IMR-90 (cell line): Measurements from ENCODE around the gene PTRHD1. TPM values are rescaled to one million over a fixed set of nuclear protein-coding genes. Genes with fewer than 3 reads are reported as not detected.

Source experiments
- ATAC-seq: fragments of 200-7000 bp; cut with Tn5 transposase; 2 replicates; pipeline ENCODE4 v1.9.1; 2020; ENCODE audit warnings: low read depth, mild to moderate bottlenecking, moderate library complexity
- BruUV-seq: library from RNA; stranded (reverse); fragments of 400-500 nt; replicated peaks from 2 replicates; lab custom pipeline; 2021; lab: Mats Ljungman, UMichigan
- CTCF ChIA-PET: fragments of 300-600 bp; formaldehyde crosslinking; extraction: SDS; loops from one replicate; lab custom pipeline; 2021; ENCODE audit warnings: antibody characterized with exemption; lab: Yijun Ruan, JAX
- POLR2A ChIA-PET: fragments of 300-600 bp; sonication (Branson Sonifier 250); formaldehyde crosslinking; loops from one replicate; lab custom pipeline; 2022; ENCODE audit warnings: antibody characterized with exemption; ENCODE audit not compliant: unreplicated experiment; lab: Charles Lee
- DNase-seq: peaks from one replicate; pipeline ENCODE4 v3.0.0; 2013
- H2AFZ ChIP-seq: replicated peaks from 2 replicates; pipeline ENCODE3; 2013; ENCODE audit warnings: low read length, mild to moderate bottlenecking; ENCODE audit not compliant: poor library complexity
- H2AK5ac ChIP-seq: 2 replicates; pipeline ENCODE4 v1.6.1; 2013; ENCODE audit warnings: low read depth, low read length, inconsistent platforms
- H2AK9ac ChIP-seq: replicated peaks from 2 replicates; pipeline ENCODE3; 2013; ENCODE audit warnings: mild to moderate bottlenecking, low read depth, low read length, moderate library complexity; ENCODE audit not compliant: poor library complexity
- H2BK120ac ChIP-seq: 2 replicates; pipeline ENCODE4 v1.6.1; 2013; ENCODE audit warnings: low read depth, low read length, inconsistent platforms
- H2BK15ac ChIP-seq: 3 replicates; pipeline ENCODE4 v1.6.1; 2013; ENCODE audit warnings: low read depth, low read length, inconsistent platforms
- H2BK20ac ChIP-seq: 2 replicates; pipeline ENCODE4 v1.6.1; 2013; ENCODE audit warnings: low read depth, mild to moderate bottlenecking, inconsistent platforms, low read length, moderate library complexity
- H2BK5ac ChIP-seq: 2 replicates; pipeline ENCODE4 v1.6.1; 2013; ENCODE audit warnings: mild to moderate bottlenecking, low read depth, low read length, inconsistent platforms; ENCODE audit not compliant: poor library complexity, severe bottlenecking
- H3K14ac ChIP-seq: replicated peaks from 2 replicates; pipeline ENCODE4 v1.6.1; 2013; ENCODE audit warnings: low read depth, low read length, inconsistent platforms
- H3K18ac ChIP-seq: 2 replicates; pipeline ENCODE4 v1.6.1; 2013; ENCODE audit warnings: low read depth, low read length, control low read depth
- H3K23ac ChIP-seq: 2 replicates; pipeline ENCODE4 v1.6.1; 2013; ENCODE audit warnings: low read depth, low read length, inconsistent platforms
- H3K27ac ChIP-seq: 2 replicates; pipeline ENCODE4 v1.5.1; 2013; ENCODE audit warnings: mild to moderate bottlenecking, control low read depth, low read length; ENCODE audit not compliant: insufficient read depth
- H3K27me3 ChIP-seq: 2 replicates; pipeline ENCODE4 v1.6.1; 2013; ENCODE audit warnings: low read length; ENCODE audit not compliant: control insufficient read depth, insufficient read depth
- H3K36me3 ChIP-seq: 2 replicates; pipeline ENCODE4 v1.6.1; 2013; ENCODE audit warnings: low read length, mixed read lengths; ENCODE audit not compliant: control insufficient read depth, insufficient read depth
- H3K4ac ChIP-seq: 2 replicates; pipeline ENCODE4 v1.6.1; 2013; ENCODE audit warnings: low read depth, low read length, inconsistent platforms
- H3K4me1 ChIP-seq: 2 replicates; pipeline ENCODE4 v1.6.1; 2013; ENCODE audit warnings: low read length, mixed read lengths; ENCODE audit not compliant: control insufficient read depth, insufficient read depth
- H3K4me2 ChIP-seq: 2 replicates; pipeline ENCODE4 v1.6.1; 2013; ENCODE audit warnings: low read depth, mild to moderate bottlenecking, control low read depth, low read length, moderate library complexity
- H3K4me3 ChIP-seq: 2 replicates; pipeline ENCODE4 v1.5.1; 2013; ENCODE audit warnings: low read depth, mild to moderate bottlenecking, control low read depth, low read length, moderate library complexity; ENCODE audit not compliant: insufficient read depth
- H3K56ac ChIP-seq: 2 replicates; pipeline ENCODE4 v1.6.1; 2013; ENCODE audit warnings: low read length, inconsistent platforms; ENCODE audit not compliant: insufficient read depth; ENCODE audit errors: extremely low read depth
- H3K79me1 ChIP-seq, 2 experiments: 2 replicates each; pipeline ENCODE4 v1.6.1; 2013; ENCODE audit warnings: low read length in 2 of 2, inconsistent platforms in 1 of 2, low read depth in 1 of 2
- H3K9ac ChIP-seq: 2 replicates; pipeline ENCODE4 v1.6.1; 2013; ENCODE audit warnings: low read depth, low read length, control low read depth
- H3K9me1 ChIP-seq: 2 replicates; pipeline ENCODE4 v1.6.1; 2013; ENCODE audit warnings: low read length, inconsistent platforms; ENCODE audit not compliant: insufficient read depth
- H3K9me3 ChIP-seq: 2 replicates; pipeline ENCODE4 v1.6.1; 2013; ENCODE audit warnings: low read length; ENCODE audit not compliant: control insufficient read depth, insufficient read depth
- H4K20me1 ChIP-seq: 2 replicates; pipeline ENCODE4 v1.6.1; 2013; ENCODE audit warnings: low read length, inconsistent platforms; ENCODE audit not compliant: insufficient read depth
- H4K5ac ChIP-seq: 2 replicates; pipeline ENCODE4 v1.6.1; 2013; ENCODE audit warnings: mild to moderate bottlenecking, low read depth, low read length, control low read depth
- H4K8ac ChIP-seq, 2 experiments: 2 replicates each; pipeline ENCODE4 v1.6.1; 2013; ENCODE audit warnings: low read depth in 2 of 2, low read length in 2 of 2, control low read depth in 1 of 2, inconsistent platforms in 1 of 2
- H4K91ac ChIP-seq: 2 replicates; pipeline ENCODE4 v1.6.1; 2013; ENCODE audit warnings: low read depth, low read length, inconsistent platforms; ENCODE audit not compliant: insufficient read depth
- CEBPB ChIP-seq: IDR thresholded peaks from 2 replicates; pipeline ENCODE4 v1.6.1; 2012; ENCODE audit warnings: low read depth, low read length, improper control_type of control experiment
- CHD1 ChIP-seq: IDR thresholded peaks from 2 replicates; pipeline ENCODE4 v1.6.1; 2012; ENCODE audit warnings: low read depth, low read length, improper control_type of control experiment
- CTCF ChIP-seq: conservative IDR thresholded peaks from 2 replicates; pipeline ENCODE4 v1.5.1; 2012; ENCODE audit warnings: mild to moderate bottlenecking, low read depth, low read length, improper control_type of control experiment
- ELK1 ChIP-seq: fragments of 150-350 bp; IDR thresholded peaks from 2 replicates; pipeline ENCODE4 v1.6.1; 2016; ENCODE audit warnings: low read depth, mild to moderate bottlenecking, low read length, moderate library complexity, borderline replicate concordance
- MAFK ChIP-seq: IDR thresholded peaks from 2 replicates; pipeline ENCODE4 v1.6.1; 2012; ENCODE audit warnings: low read depth, low read length, improper control_type of control experiment
- MAZ ChIP-seq: IDR thresholded peaks from 2 replicates; pipeline ENCODE4 v1.6.1; 2012; ENCODE audit warnings: low read depth, mild to moderate bottlenecking, low read length, improper control_type of control experiment, moderate library complexity, borderline replicate concordance
- MXI1 ChIP-seq: IDR thresholded peaks from 2 replicates; pipeline ENCODE4 v1.6.1; 2012; ENCODE audit warnings: low read depth, mild to moderate bottlenecking, low read length, moderate library complexity, borderline replicate concordance
- NFE2L2 ChIP-seq: fragments of 150-350 bp; IDR thresholded peaks from 2 replicates; pipeline ENCODE4 v1.6.1; 2016; ENCODE audit warnings: low read depth, mild to moderate bottlenecking, low read length
- POLR2A ChIP-seq: IDR thresholded peaks from 2 replicates; pipeline ENCODE4 v1.6.1; 2012; ENCODE audit warnings: mild to moderate bottlenecking, low read depth, low read length
- RAD21 ChIP-seq: IDR thresholded peaks from 2 replicates; pipeline ENCODE4 v1.6.1; 2012; ENCODE audit warnings: low read length, improper control_type of control experiment
- RCOR1 ChIP-seq: IDR thresholded peaks from 2 replicates; pipeline ENCODE4 v1.6.1; 2012; ENCODE audit warnings: mild to moderate bottlenecking, low read length, improper control_type of control experiment; ENCODE audit not compliant: insufficient replicate concordance
- RFX5 ChIP-seq: IDR thresholded peaks from 2 replicates; pipeline ENCODE4 v1.8.0; 2012; ENCODE audit warnings: low read depth, mild to moderate bottlenecking, low read length, moderate library complexity
- SMC3 ChIP-seq: fragments of 150-350 bp; IDR thresholded peaks from 2 replicates; pipeline ENCODE4 v1.6.1; 2016; ENCODE audit warnings: low read depth, mild to moderate bottlenecking, antibody characterized with exemption, low read length, moderate library complexity
- WGBS, 2 experiments: methylation state at CpG; one replicate each; pipeline versions ENCODE4 v1.1.5 to v1.1.7; 2013; ENCODE audit warnings: missing lambda C conversion rate in 2 of 2; ENCODE audit not compliant: insufficient read length in 1 of 2; ENCODE audit errors: extremely low coverage in 2 of 2; 5-methylcytosine and 5-hydroxymethylcytosine counted together
- dilution Hi-C: fragments of 300-500 bp; cut with HindIII; formaldehyde crosslinking; loops from one replicate; pipeline ENCODE4 v1.14.3; 2018; ENCODE audit warnings: low sequenced_read_pairs; ENCODE audit not compliant: unreplicated experiment
- in situ Hi-C: fragments of 300-500 bp; cut with MboI; formaldehyde crosslinking; loops from 3 replicates; pipeline ENCODE4 v1.14.3; 2019; ENCODE audit warnings: low sequenced_read_pairs, inconsistent platforms, mixed read lengths
- intact Hi-C: fragments of 100-400 bp; cut with micrococcal nuclease; formaldehyde crosslinking; loops from 2 replicates; pipeline ENCODE4 v1.10.0; 2022
- polyA plus RNA-seq, 3 experiments: library from polyadenylated mRNA; depleted of rRNA; stranded (reverse); fragments of >200 nt; gene quantifications; 2 replicates each; pipeline ENCODE4 v1.2.3, GENCODE V29; 2012; ENCODE audit warnings: low replicate concordance in 1 of 3
- total RNA-seq: library from RNA; depleted of rRNA; stranded (reverse); fragments of >200 nt; gene quantifications from 2 replicates; pipeline ENCODE4 v1.2.3, GENCODE V29; 2012

PTRHD1 gene
- total and polyA plus RNA-seq, 2 of the 4 experiments (the other 2 are of a cell fraction), result 11.7 to 30.9 TPM

- no peak overlapping the region; the same call in 1 of the 2 replicates for H3K4ac ChIP-seq
- no peak overlapping the region for H3K23ac ChIP-seq
- no peak overlapping the region for H3K14ac ChIP-seq
- H3K4me2 ChIP-seq, result no peak overlapping the region
- H3K56ac ChIP-seq, result no peak overlapping the region
- dilution Hi-C loops (no loop called here), in situ Hi-C loops (no loop called here), intact Hi-C loops (no loop called here)
- 100% methylated on average over 1 of the region's 15 CpGs; no CpG with 5 or more reads in 1 of the 2 experiments for WGBS, 2 experiments
- peaks cover 10% of the 10 kb centered on the region for H3K4me1 ChIP-seq
- TF ChIP-seq CTCF, result no peak
- no peak for TF ChIP-seq POLR2A
- no peak for TF ChIP-seq MXI1
- no peak for TF ChIP-seq MAZ
- TF ChIP-seq ELK1, result no peak
- TF ChIP-seq RAD21, result no peak
- no peak for TF ChIP-seq CHD1
- no peak for TF ChIP-seq NFE2L2
- TF ChIP-seq RFX5, result no peak
- no peak for TF ChIP-seq SMC3
- no peak for TF ChIP-seq MAFK
- no peak for TF ChIP-seq RCOR1
- TF ChIP-seq CEBPB, result no peak
- no TSS peak for BruUV-seq
- no peak overlapping the region for H3K9ac ChIP-seq
- no peak overlapping the region for H2BK120ac ChIP-seq
- no peak overlapping the region for H4K91ac ChIP-seq
- no peak overlapping the region for H2AFZ ChIP-seq
- no peaks in the 10 kb centered on the region for H4K20me1 ChIP-seq
- no peak overlapping the region for H4K8ac ChIP-seq
- ATAC-seq (no peak), DNase-seq (no peak)
- no peak overlapping the region for H2BK5ac ChIP-seq
- no peak overlapping the region for H2BK15ac ChIP-seq
- H2AK5ac ChIP-seq, result no peak overlapping the region
- no peak overlapping the region for H3K4me3 ChIP-seq
- H3K9me3 ChIP-seq, result no peaks in the 10 kb centered on the region
- ChIA-PET POLR2A (no interaction called here), CTCF (no interaction called here)
- peak overlapping the region; percentile 61 for H2AK9ac ChIP-seq
- H3K18ac ChIP-seq, result no peak overlapping the region
- no peaks in the 10 kb centered on the region for H3K27me3 ChIP-seq
- no peak overlapping the region for H3K27ac ChIP-seq
- peaks cover 47% of the 10 kb centered on the region for H3K36me3 ChIP-seq
- peaks cover 13 to 45% of the 10 kb centered on the region in 2 experiments for H3K79me1 ChIP-seq
- peaks cover 10% of the 10 kb centered on the region for H3K9me1 ChIP-seq
- no peak overlapping the region for H2BK20ac ChIP-seq
- H4K5ac ChIP-seq, result no peak overlapping the region
These were observed 28.3 kb upstream of the PTRHD1 start for GRCh38 chr2:24821433-24821891.
